ENCODE data around the gene CIITA. TPM values are rescaled to one million over a fixed set of nuclear protein-coding genes. Genes with fewer than 3 reads are reported as not detected.

The CIITA gene
- total and polyA plus RNA-seq, 10 of the 15 experiments (the other 5 are each of a cell fraction or from before 2014, with no cell fraction given), result 11.5 to 145 (median 49.7) TPM

- in situ Hi-C loops (cut with MboI) (no loop called here), intact Hi-C loops (cut with micrococcal nuclease; ENCODE audit: unreplicated experiment) (no loop called here)
- 4% methylated on average over 7 of the region's 7 CpGs for WGBS (ENCODE audit: insufficient coverage, insufficient replicate concordance, low lambda C conversion rate, missing lambda C conversion rate)
- peak; percentile 72 for FAIRE-seq
- H2AFZ ChIP-seq (ENCODE audit: control insufficient read depth, low read depth, low read length), result peak overlapping the region; percentile 52
- CTCF ChIA-PET, result interaction anchor here (0.7 to 7.1 kb wide), 25 partner anchors 9 to 436 kb away, joined by 3 to 107 read pairs (median 5); partner anchors contain the start of genes DEXI and SOCS1
- peak overlapping the region; percentile 48 for H3K9ac ChIP-seq (ENCODE audit: control insufficient read depth, insufficient read depth, low read length)
- SMC1A ChIA-PET (ENCODE audit: uncharacterized antibody, unreplicated experiment), result interaction anchor here (0.6 to 4.8 kb wide), 31 partner anchors 8 to 560 kb away, joined by 3 to 83 read pairs (median 4); partner anchors contain the start of genes CIITA and NUBP1
- H4K20me1 ChIP-seq (ENCODE audit: control insufficient read depth, insufficient read depth), result no peaks in the 10 kb centered on the region
- peak overlapping the region; percentile 28; the same call in 1 of the 2 replicates for H3K4me3 ChIP-seq
- RAD21 ChIA-PET (ENCODE audit: unreplicated experiment), result interaction anchor here (0.6 to 6.1 kb wide), 20 partner anchors 9 to 459 kb away, joined by 3 to 61 read pairs (median 6); partner anchors contain the start of genes CIITA, DEXI and SOCS1
- H3K27me3 ChIP-seq (replicated peaks in 1 of 2; ENCODE audit: control insufficient read depth in 2 of 2, insufficient read depth in 2 of 2, low read length in 1 of 2), result no peaks in the 10 kb centered on the region
- H3K4me2 ChIP-seq (ENCODE audit: control insufficient read depth, insufficient read depth), result peak overlapping the region; percentile 90
- H3K9me3 ChIP-seq (replicated peaks; ENCODE audit: control insufficient read depth, insufficient read depth, low read length), result no peaks in the 10 kb centered on the region
- H3K79me2 ChIP-seq (ENCODE audit: control insufficient read depth, insufficient read depth, low read length), result peaks cover 68% of the 10 kb centered on the region
- H3K27ac ChIP-seq (ENCODE audit: control insufficient read depth, insufficient read depth), result peak overlapping the region; percentile 62
- POLR2A ChIA-PET, result interaction anchor here (0.6 to 4.3 kb wide), 20 partner anchors 9 to 427 kb away, joined by 3 to 38 read pairs (median 4); partner anchors contain the start of gene DEXI
- H3K4me1 ChIP-seq (ENCODE audit: control insufficient read depth, insufficient read depth, low read length), result peaks cover 28% of the 10 kb centered on the region
- ATAC-seq, result peak; percentile 83
- no peaks in the 10 kb centered on the region for H3K36me3 ChIP-seq (ENCODE audit: control insufficient read depth in 2 of 2, insufficient read depth in 2 of 2, low read length in 1 of 2)
- no TSS peak for BruUV-seq (replicated peaks)
- DNase-seq (ENCODE audit: low read depth, low spot score), result peak; percentile 91
- TF ChIP-seq HDAC2 (IDR thresholded peaks at IDR 0.05), result no peak
- TF ChIP-seq SMARCA5 (IDR thresholded peaks at IDR 0.05), result peak; percentile 39; the same call in 1 of the 2 replicates
- TF ChIP-seq BHLHE40 (IDR thresholded peaks at IDR 0.05; ENCODE audit: borderline replicate concordance in 1 of 2, low read depth in 2 of 2, low read length in 1 of 2), result peak; percentile 54 to 66; a peak in 3 of 4 replicates
- TF ChIP-seq ETV6 (conservative IDR thresholded peaks at IDR 0.05 in 1 of 2, IDR thresholded peaks at IDR 0.05 in 1 of 2; ENCODE audit: borderline replicate concordance in 1 of 2, low read depth in 1 of 2), result no peak
- TF ChIP-seq MEF2A (IDR thresholded peaks at IDR 0.05; ENCODE audit: insufficient read depth, low read depth, low read length), result no peak
- TF ChIP-seq LARP7 (IDR thresholded peaks at IDR 0.05), result no peak
- TF ChIP-seq SP1 (IDR thresholded peaks at IDR 0.05; ENCODE audit: low read depth, low read length), result peak; percentile 28
- TF ChIP-seq SREBF2 (IDR thresholded peaks at IDR 0.05; ENCODE audit: low read length), result no peak
- peak; percentile 50; the same call in 1 of the 2 replicates for TF ChIP-seq PKNOX1 (IDR thresholded peaks at IDR 0.05)
- 0 out of 2 replicates have a peak, but pooled peaks have one; percentile 61 for TF ChIP-seq TCF3 (IDR thresholded peaks at IDR 0.05; ENCODE audit: borderline replicate concordance, insufficient read depth, low read depth, low read length)
- peak; percentile 94 for TF ChIP-seq CUX1 (IDR thresholded peaks at IDR 0.05; ENCODE audit: insufficient replicate concordance, low read depth, low read length)
- TF ChIP-seq TARDBP (IDR thresholded peaks at IDR 0.05; ENCODE audit: borderline replicate concordance), result no peak
- no peak for TF ChIP-seq ZNF207 (IDR thresholded peaks at IDR 0.05; ENCODE audit: borderline replicate concordance)
- TF ChIP-seq SIX5 (IDR thresholded peaks at IDR 0.05; ENCODE audit: low read depth, low read length, severe bottlenecking), result no peak
- peak; percentile 73 for TF ChIP-seq ATF7 (IDR thresholded peaks at IDR 0.05; ENCODE audit: low read depth)
Measured at GRCh38 chr16:10949424-10949970, 72.5 kb downstream of the CIITA start.
